Measurements from ENCODE around the gene FA2H. TPM values are rescaled to one million over a fixed set of nuclear protein-coding genes. Genes with fewer than 3 reads are reported as not detected.

The FA2H gene
- total RNA-seq, 1 experiment from 2014 or later = 1.1 TPM

GRCh38 chr16:74743668-74744299 lies 30.8 kb downstream of the FA2H start:
- Histone ChIP-seq H3K27me3 (ENCODE audit: control insufficient read depth, insufficient read depth, low read length) (no peaks in the 10 kb centered on the region), H3K4me3 (ENCODE audit: insufficient read depth, low read depth, low read length) (no peak overlapping the region), H3K36me3 (replicated peaks; ENCODE audit: control insufficient read depth, insufficient read depth, low read length) (no peaks in the 10 kb centered on the region)
- peak; percentile 58 for DNase-seq

- Histone ChIP-seq H3K4me3 (ENCODE audit: insufficient read depth, low read depth, low read length) (no peak overlapping the region), H3K36me3 (replicated peaks; ENCODE audit: control insufficient read depth, insufficient read depth, low read length) (no peaks in the 10 kb centered on the region), H3K27me3 (ENCODE audit: control insufficient read depth, insufficient read depth, low read length) (no peaks in the 10 kb centered on the region)
- peak; percentile 56 for DNase-seq
These were observed 31.5 kb downstream of the FA2H start for GRCh38 chr16:74743045-74743667.

- H3K4me3 ChIP-seq (ENCODE audit: insufficient read depth, low read depth, low read length) = no peak overlapping the region
- no peaks in the 10 kb centered on the region for H3K27me3 ChIP-seq (ENCODE audit: control insufficient read depth, insufficient read depth, low read length)
- DNase-seq = peak; percentile 57
- no peaks in the 10 kb centered on the region for H3K36me3 ChIP-seq (replicated peaks; ENCODE audit: control insufficient read depth, insufficient read depth, low read length)
These were observed 32.6 kb downstream of the FA2H start for GRCh38 chr16:74742051-74742481.

DNA sequence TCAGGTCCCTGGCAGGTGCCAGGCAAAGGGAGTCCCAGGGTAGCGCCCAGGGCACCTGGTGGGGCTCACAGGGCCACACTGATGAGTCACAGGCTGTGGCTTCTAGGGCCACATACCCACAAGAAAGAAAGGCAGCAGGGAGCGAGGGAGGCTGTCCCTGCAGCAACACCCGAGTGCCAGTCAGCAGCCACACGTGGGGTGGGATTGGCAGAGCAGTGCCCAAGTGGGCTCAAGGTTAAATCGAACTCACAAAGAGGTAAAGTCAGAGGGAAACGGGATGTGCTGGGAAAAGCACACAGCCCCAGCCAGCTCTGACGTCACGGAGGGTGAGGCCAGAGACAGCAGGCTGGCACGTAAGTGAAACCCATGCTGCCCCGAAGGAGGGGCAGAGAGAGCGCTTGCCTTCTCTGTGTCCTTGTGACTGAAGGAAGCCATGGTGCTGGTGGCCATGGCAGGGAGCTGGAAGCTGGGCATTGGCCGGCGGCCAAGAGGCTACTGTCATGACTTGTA lies 33.8 kb downstream of the FA2H start:
- Histone ChIP-seq H3K36me3 (replicated peaks; ENCODE audit: control insufficient read depth, insufficient read depth, low read length) (no peaks in the 10 kb centered on the region), H3K27me3 (ENCODE audit: control insufficient read depth, insufficient read depth, low read length) (no peaks in the 10 kb centered on the region), H3K4me3 (ENCODE audit: insufficient read depth, low read depth, low read length) (no peak overlapping the region)
- peak; percentile 52 for DNase-seq

DNA sequence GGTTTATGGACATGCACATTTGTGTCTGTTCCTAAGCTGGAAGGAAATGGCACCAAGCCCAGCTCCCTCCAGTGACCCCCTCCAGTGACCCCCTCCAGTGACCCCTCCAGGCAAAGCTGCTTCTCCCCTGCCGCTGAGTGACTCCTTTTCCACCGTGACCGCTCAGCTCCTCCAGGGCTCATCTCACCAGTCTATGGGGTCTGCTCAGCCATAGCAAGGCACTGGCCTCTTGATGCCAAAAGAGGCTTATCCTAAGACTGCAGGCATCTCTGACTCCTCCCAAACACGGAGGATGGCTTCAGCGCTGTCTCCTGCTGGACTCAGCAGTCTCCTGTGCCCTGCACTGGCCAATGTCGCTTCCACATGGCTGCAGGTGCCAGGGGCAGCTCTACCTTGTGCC lies 35.3 kb downstream of the FA2H start:
- H3K36me3 ChIP-seq (replicated peaks; ENCODE audit: control insufficient read depth, insufficient read depth, low read length) = no peaks in the 10 kb centered on the region
- no peaks in the 10 kb centered on the region for H3K27me3 ChIP-seq (ENCODE audit: control insufficient read depth, insufficient read depth, low read length)
- H3K4me3 ChIP-seq (ENCODE audit: insufficient read depth, low read depth, low read length) = no peak overlapping the region
- peak; percentile 47 for DNase-seq

GRCh38 chr16:74738816-74739215 lies 35.8 kb downstream of the FA2H start:
- peak; percentile 40 for DNase-seq
- H3K4me3 ChIP-seq (ENCODE audit: insufficient read depth, low read depth, low read length) = no peak overlapping the region
- no peaks in the 10 kb centered on the region for H3K27me3 ChIP-seq (ENCODE audit: control insufficient read depth, insufficient read depth, low read length)
- no peaks in the 10 kb centered on the region for H3K36me3 ChIP-seq (replicated peaks; ENCODE audit: control insufficient read depth, insufficient read depth, low read length)

- peak; percentile 64 for DNase-seq
- H3K36me3 ChIP-seq (replicated peaks; ENCODE audit: control insufficient read depth, insufficient read depth, low read length) = no peaks in the 10 kb centered on the region
- no peaks in the 10 kb centered on the region for H3K27me3 ChIP-seq (ENCODE audit: control insufficient read depth, insufficient read depth, low read length)
- H3K4me3 ChIP-seq (ENCODE audit: insufficient read depth, low read depth, low read length) = no peak overlapping the region
These were observed 36.5 kb downstream of the FA2H start for GRCh38 chr16:74738113-74738541.

GRCh38 chr16:74737521-74737920 lies 37.1 kb downstream of the FA2H start:
- DNase-seq = peak; percentile 51
- no peak overlapping the region for H3K4me3 ChIP-seq (ENCODE audit: insufficient read depth, low read depth, low read length)
- no peaks in the 10 kb centered on the region for H3K36me3 ChIP-seq (replicated peaks; ENCODE audit: control insufficient read depth, insufficient read depth, low read length)
- no peaks in the 10 kb centered on the region for H3K27me3 ChIP-seq (ENCODE audit: control insufficient read depth, insufficient read depth, low read length)

DNA sequence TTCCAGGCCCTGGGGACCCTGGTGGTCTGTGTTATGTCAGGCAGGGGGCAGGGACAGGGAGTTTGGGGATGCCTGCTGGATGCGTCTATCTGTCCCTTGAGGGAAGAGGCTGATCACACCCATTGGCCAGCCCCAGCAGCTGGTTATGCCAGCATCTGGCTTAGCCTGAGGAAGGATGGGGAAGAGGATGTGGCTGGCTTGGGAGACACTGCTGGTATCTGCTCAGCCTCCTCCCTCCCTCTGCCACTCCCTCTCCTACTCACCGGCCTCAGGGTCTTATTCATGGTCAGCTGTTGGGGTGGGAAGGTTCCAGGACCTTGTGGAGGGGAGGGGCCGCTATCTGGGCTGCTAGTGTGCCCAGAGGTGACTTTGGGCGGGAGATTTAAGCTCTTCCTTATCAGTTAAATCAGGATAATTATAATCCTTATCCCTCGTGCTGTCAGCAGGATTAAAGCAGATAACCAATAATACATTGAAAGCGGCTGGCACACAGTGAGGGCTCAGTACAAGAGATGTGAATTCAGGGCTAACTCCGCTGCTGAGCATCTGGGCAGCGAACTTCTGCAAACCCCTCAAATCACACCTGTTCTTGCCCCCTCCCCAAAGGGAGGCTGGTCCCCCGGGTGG lies 38.0 kb downstream of the FA2H start:
- Histone ChIP-seq H3K27me3 (ENCODE audit: control insufficient read depth, insufficient read depth, low read length) (no peaks in the 10 kb centered on the region), H3K4me3 (ENCODE audit: insufficient read depth, low read depth, low read length) (no peak overlapping the region), H3K36me3 (replicated peaks; ENCODE audit: control insufficient read depth, insufficient read depth, low read length) (no peaks in the 10 kb centered on the region)
- DNase-seq = peak; percentile 35

GRCh38 chr16:74735554-74735953 lies 39.1 kb downstream of the FA2H start:
- H3K36me3 ChIP-seq (replicated peaks; ENCODE audit: control insufficient read depth, insufficient read depth, low read length) = no peaks in the 10 kb centered on the region
- no peak for DNase-seq
- no peaks in the 10 kb centered on the region for H3K27me3 ChIP-seq (ENCODE audit: control insufficient read depth, insufficient read depth, low read length)

DNA sequence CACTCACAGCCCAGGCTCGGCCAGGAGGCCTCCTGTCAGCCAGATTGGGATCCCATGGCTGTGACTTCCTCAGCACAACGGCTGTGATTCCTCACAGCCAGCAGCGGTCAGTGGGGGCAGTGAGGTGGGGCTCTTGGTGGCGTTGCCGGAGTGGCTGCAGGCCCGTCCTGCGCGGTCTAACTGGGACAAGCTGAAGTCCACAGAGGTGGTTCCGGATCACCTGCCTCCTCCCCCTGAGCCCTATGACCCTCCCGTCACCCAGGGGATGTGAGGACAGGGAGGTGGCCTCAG lies 39.5 kb downstream of the FA2H start:
- DNase-seq = no peak
- Histone ChIP-seq H3K36me3 (replicated peaks; ENCODE audit: control insufficient read depth, insufficient read depth, low read length) (no peaks in the 10 kb centered on the region), H3K4me3 (ENCODE audit: insufficient read depth, low read depth, low read length) (no peak overlapping the region), H3K27me3 (ENCODE audit: control insufficient read depth, insufficient read depth, low read length) (no peaks in the 10 kb centered on the region)

More at GRCh38 chr16:74735554-74735953, 39.1 kb downstream of the FA2H start:
- no peak overlapping the region for H3K4me3 ChIP-seq (ENCODE audit: insufficient read depth, low read depth, low read length)

GRCh38 chr16:74734361-74735161 lies 40.1 kb downstream of the FA2H start:
- Histone ChIP-seq H3K27me3 (ENCODE audit: control insufficient read depth, insufficient read depth, low read length) (no peaks in the 10 kb centered on the region; the same call in 1 of the 2 replicates), H3K36me3 (replicated peaks; ENCODE audit: control insufficient read depth, insufficient read depth, low read length) (no peaks in the 10 kb centered on the region), H3K4me3 (ENCODE audit: insufficient read depth, low read depth, low read length) (no peak overlapping the region)
- peak; percentile 91 for DNase-seq

GRCh38 chr16:74732707-74733350 lies 41.8 kb downstream of the FA2H start:
- no peaks in the 10 kb centered on the region; the same call in 1 of the 2 replicates for H3K27me3 ChIP-seq (ENCODE audit: control insufficient read depth, insufficient read depth, low read length)
- peak; percentile 24 for DNase-seq
- H3K36me3 ChIP-seq (replicated peaks; ENCODE audit: control insufficient read depth, insufficient read depth, low read length) = no peaks in the 10 kb centered on the region
- H3K4me3 ChIP-seq (ENCODE audit: insufficient read depth, low read depth, low read length) = no peak overlapping the region

DNA sequence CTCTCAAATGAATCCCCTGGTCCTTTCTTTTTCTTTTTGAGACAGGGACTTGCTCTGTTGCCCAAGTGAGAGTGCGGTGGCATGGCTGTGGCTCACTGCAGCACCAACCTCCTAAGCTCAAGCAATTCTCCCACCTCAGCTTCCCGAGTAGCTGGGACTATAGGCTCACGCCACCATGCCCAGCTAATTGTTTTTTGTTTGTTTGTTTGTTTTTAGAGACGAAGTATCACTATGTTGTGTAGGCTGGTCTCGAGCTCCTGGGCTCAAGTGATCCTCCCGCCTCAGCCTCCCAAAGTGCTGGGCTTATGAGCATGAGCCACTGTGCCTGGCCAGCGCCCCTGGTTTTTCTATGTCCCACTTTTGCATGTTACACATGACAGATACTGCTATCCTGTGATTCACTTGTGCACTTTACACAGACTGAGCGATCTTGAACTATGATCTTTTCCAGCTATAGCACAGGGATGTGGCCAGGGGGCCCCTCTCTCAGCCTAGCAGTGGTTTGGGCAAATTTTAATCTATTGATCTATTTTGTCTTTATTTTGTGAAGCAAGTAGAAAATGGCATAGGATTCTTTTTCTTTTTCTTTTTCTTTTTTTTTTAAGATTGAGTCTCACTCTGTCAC lies 42.7 kb downstream of the FA2H start:
- DNase-seq = no peak
- H3K4me3 ChIP-seq (ENCODE audit: insufficient read depth, low read depth, low read length) = no peak overlapping the region
- no peaks in the 10 kb centered on the region for H3K36me3 ChIP-seq (replicated peaks; ENCODE audit: control insufficient read depth, insufficient read depth, low read length)
- no peaks in the 10 kb centered on the region; the same call in 1 of the 2 replicates for H3K27me3 ChIP-seq (ENCODE audit: control insufficient read depth, insufficient read depth, low read length)
